Measurements from ENCODE around the gene MX2. TPM values are rescaled to one million over a fixed set of nuclear protein-coding genes. Genes with fewer than 3 reads are reported as not detected.
A peak's percentile ranks its signal among the peaks of the same experiment; 100 is the strongest.

MX2 gene
- total and polyA plus RNA-seq, 10 of the 15 experiments (the other 5 are each of a cell fraction or from before 2014, with no cell fraction given): 10.5 to 167 (median 46.1) TPM

DNA sequence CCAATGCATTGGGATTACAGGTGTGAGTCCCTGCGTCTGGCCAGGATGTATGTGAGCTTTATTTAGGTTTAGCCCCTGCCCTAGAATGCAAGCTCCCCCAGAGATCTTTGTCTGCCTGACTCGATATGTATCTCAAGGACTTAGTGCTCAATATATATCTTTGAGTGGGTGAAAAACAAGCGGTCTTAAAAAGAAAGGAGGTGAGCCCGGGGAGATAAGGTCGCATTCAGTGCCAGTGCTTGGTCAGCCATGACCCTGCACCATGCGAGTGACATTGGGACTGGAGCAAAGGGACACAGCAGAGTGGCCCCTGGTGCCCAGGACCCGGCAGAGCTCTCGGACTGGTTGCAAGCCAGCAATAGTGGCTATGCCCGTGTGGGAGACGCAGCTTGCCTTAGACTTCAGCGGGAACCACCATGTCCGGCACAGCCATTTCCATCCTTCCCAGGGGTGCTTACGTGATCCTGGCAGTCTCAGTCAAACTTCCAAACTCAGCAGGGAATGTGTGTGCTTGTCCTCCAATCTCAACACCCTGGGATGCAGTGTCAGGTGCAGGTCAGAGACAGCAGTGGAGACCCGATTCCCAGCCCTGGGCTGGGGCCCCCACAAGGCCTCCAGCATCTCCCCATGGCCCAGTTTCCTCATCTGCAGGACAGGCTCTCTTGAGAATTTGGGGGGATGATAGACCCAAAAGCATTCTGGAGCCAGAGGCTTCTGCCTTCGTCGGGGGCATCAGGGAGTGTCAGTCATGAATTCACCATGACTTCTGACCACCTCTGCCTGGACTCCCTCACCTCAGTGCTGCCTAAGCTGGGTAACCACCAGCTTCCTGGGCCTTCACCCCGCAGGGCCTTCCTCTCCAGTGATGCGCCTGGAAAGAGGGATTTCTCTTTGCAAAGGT is 1.8 kb downstream of the MX2 start (continued):
- TF ChIP-seq GABPA (IDR thresholded peaks at IDR 0.05; ENCODE audit: low read depth): no peak
- TF ChIP-seq, protein P1, sequence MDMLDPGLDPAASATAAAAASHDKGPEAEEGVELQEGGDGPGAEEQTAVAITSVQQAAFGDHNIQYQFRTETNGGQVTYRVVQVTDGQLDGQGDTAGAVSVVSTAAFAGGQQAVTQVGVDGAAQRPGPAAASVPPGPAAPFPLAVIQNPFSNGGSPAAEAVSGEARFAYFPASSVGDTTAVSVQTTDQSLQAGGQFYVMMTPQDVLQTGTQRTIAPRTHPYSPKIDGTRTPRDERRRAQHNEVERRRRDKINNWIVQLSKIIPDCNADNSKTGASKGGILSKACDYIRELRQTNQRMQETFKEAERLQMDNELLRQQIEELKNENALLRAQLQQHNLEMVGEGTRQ (IDR thresholded peaks at IDR 0.05; ENCODE audit: borderline replicate concordance, low read depth, low read length): no peak
- no peak for TF ChIP-seq SREBF2 (IDR thresholded peaks at IDR 0.05; ENCODE audit: low read length)
- no peak for TF ChIP-seq HDAC2 (IDR thresholded peaks at IDR 0.05)
- TF ChIP-seq HDAC6 (IDR thresholded peaks at IDR 0.05; ENCODE audit: unreplicated experiment): no peak
- no peak for TF ChIP-seq TAF1 (IDR thresholded peaks at IDR 0.05; ENCODE audit: borderline replicate concordance, low read depth, low read length)
- TF ChIP-seq POLR2A (IDR thresholded peaks at IDR 0.05; ENCODE audit: low read depth, low read length): peak; percentile 53; the same call in 1 of the 2 replicates
- no peak for TF ChIP-seq DPF2 (IDR thresholded peaks at IDR 0.05)
- no peak for TF ChIP-seq TCF7 (IDR thresholded peaks at IDR 0.05; ENCODE audit: borderline replicate concordance)
- no peak for TF ChIP-seq WRNIP1 (IDR thresholded peaks at IDR 0.05; ENCODE audit: borderline replicate concordance, low read depth, low read length)
- TF ChIP-seq, protein P2, sequence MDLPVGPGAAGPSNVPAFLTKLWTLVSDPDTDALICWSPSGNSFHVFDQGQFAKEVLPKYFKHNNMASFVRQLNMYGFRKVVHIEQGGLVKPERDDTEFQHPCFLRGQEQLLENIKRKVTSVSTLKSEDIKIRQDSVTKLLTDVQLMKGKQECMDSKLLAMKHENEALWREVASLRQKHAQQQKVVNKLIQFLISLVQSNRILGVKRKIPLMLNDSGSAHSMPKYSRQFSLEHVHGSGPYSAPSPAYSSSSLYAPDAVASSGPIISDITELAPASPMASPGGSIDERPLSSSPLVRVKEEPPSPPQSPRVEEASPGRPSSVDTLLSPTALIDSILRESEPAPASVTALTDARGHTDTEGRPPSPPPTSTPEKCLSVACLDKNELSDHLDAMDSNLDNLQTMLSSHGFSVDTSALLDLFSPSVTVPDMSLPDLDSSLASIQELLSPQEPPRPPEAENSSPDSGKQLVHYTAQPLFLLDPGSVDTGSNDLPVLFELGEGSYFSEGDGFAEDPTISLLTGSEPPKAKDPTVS (IDR thresholded peaks at IDR 0.05; ENCODE audit: low read depth, low read length): no peak
- no peak for TF ChIP-seq NFYA (IDR thresholded peaks at IDR 0.05; ENCODE audit: borderline replicate concordance, low read depth, low read length)

All from GM12878 (cell line).